SK-N-SH treated with all-trans-retinoic acid at 6 μM for 48 hours (cell line): ENCODE data around the gene SH2D3A.
"Not testable (repeated sequence)": the region's sequence is repeated elsewhere in the genome, so short reads cannot be mapped to it uniquely, and the experiment has no call there.

Experiments used
- ATAC-seq: fragments of 200-7000 bp; cut with Tn5 transposase; 3 replicates; pipeline ENCODE4 v1.9.1; 2020; ENCODE audit warnings: mild to moderate bottlenecking, moderate library complexity
- ARNTL ChIP-seq: fragments of 450-650 bp; formaldehyde crosslinking; IDR thresholded peaks from 2 replicates; pipeline ENCODE4 v1.5.0; 2020; ENCODE audit warnings: low read depth, mild to moderate bottlenecking, moderate library complexity, borderline replicate concordance
- BACH2 ChIP-seq: fragments of 250-450 bp; sonication (Bioruptor Pico); IDR thresholded peaks from 2 replicates; pipeline ENCODE4 v1.9.0; 2021; ENCODE audit warnings: mild to moderate bottlenecking, borderline replicate concordance
- CREB5 ChIP-seq: fragments of 250-450 bp; sonication (Bioruptor Pico); IDR thresholded peaks from 2 replicates; pipeline ENCODE4 v1.5.1; 2020; ENCODE audit warnings: low read depth, mild to moderate bottlenecking, moderate library complexity
- CSDC2 ChIP-seq: fragments of 250-450 bp; sonication (Bioruptor Pico); IDR thresholded peaks from 2 replicates; pipeline ENCODE4 v1.5.0; 2020; ENCODE audit warnings: mild to moderate bottlenecking, moderate library complexity
- CSRNP3 ChIP-seq: fragments of 250-450 bp; sonication (Bioruptor Pico); IDR thresholded peaks from 2 replicates; pipeline ENCODE4 v1.5.1; 2021; ENCODE audit warnings: mild to moderate bottlenecking, moderate library complexity
- ESRRG ChIP-seq: fragments of 250-450 bp; sonication (Bioruptor Pico); IDR thresholded peaks from 2 replicates; pipeline ENCODE4 v1.6.1; 2021; ENCODE audit warnings: mild to moderate bottlenecking
- GLIS3 ChIP-seq: fragments of 250-450 bp; sonication (Bioruptor Pico); IDR thresholded peaks from 2 replicates; pipeline ENCODE4 v1.5.0; 2020; ENCODE audit warnings: mild to moderate bottlenecking, moderate library complexity
- ISL1 ChIP-seq: fragments of 250-450 bp; sonication (Bioruptor Pico); IDR thresholded peaks from 2 replicates; pipeline ENCODE4 v2.1.2; 2022; ENCODE audit warnings: mild to moderate bottlenecking, moderate library complexity
- OSR1 ChIP-seq: fragments of 250-450 bp; sonication (Bioruptor Pico); IDR thresholded peaks from 2 replicates; pipeline ENCODE4 v1.8.0; 2022; ENCODE audit warnings: moderate library complexity, mild to moderate bottlenecking, inconsistent platforms
- PATZ1 ChIP-seq: fragments of 250-450 bp; sonication (Bioruptor Pico); IDR thresholded peaks from 2 replicates; pipeline ENCODE4 v1.8.0; 2020; ENCODE audit warnings: mild to moderate bottlenecking, moderate library complexity, borderline replicate concordance
- POU6F1 ChIP-seq: fragments of 250-450 bp; sonication (Bioruptor Pico); IDR thresholded peaks from 2 replicates; pipeline ENCODE4 v1.8.0; 2021; ENCODE audit warnings: low read depth, mild to moderate bottlenecking, moderate library complexity, borderline replicate concordance
- PPARA ChIP-seq: fragments of 250-450 bp; sonication (Bioruptor Pico); IDR thresholded peaks from 2 replicates; pipeline ENCODE4 v1.5.0; 2020; ENCODE audit warnings: mild to moderate bottlenecking, borderline replicate concordance
- RARB ChIP-seq: fragments of 250-450 bp; sonication (Bioruptor Pico); IDR thresholded peaks from 2 replicates; pipeline ENCODE4 v1.8.0; 2021; ENCODE audit warnings: mild to moderate bottlenecking, moderate library complexity
- SNAI2 ChIP-seq: fragments of 250-450 bp; sonication (Bioruptor Pico); IDR thresholded peaks from 2 replicates; pipeline ENCODE4 v1.5.0; 2020; ENCODE audit warnings: mild to moderate bottlenecking, moderate library complexity
- TCF4 ChIP-seq: fragments of 250-450 bp; sonication (Bioruptor Pico); IDR thresholded peaks from 2 replicates; pipeline ENCODE4 v1.8.0; 2021; ENCODE audit warnings: mild to moderate bottlenecking, moderate library complexity, borderline replicate concordance
- TOX ChIP-seq: fragments of 250-450 bp; sonication (Bioruptor Pico); IDR thresholded peaks from 2 replicates; pipeline ENCODE4 v1.8.0; 2021; ENCODE audit warnings: mild to moderate bottlenecking, moderate library complexity, borderline replicate concordance
- TSHZ2 ChIP-seq: fragments of 250-450 bp; sonication (Bioruptor Pico); IDR thresholded peaks from 2 replicates; pipeline ENCODE4 v1.5.0; 2020; ENCODE audit warnings: mild to moderate bottlenecking, moderate library complexity
- ZC3H10 ChIP-seq: fragments of 250-450 bp; sonication (Bioruptor Pico); IDR thresholded peaks from 2 replicates; pipeline ENCODE4 v1.5.1; 2021; ENCODE audit warnings: mild to moderate bottlenecking, moderate library complexity
- ZFP3 ChIP-seq: fragments of 250-450 bp; sonication (Bioruptor Pico); IDR thresholded peaks from 2 replicates; pipeline ENCODE4 v1.5.0; 2020; ENCODE audit warnings: mild to moderate bottlenecking, moderate library complexity
- ZFP30 ChIP-seq: fragments of 450-650 bp; formaldehyde crosslinking; IDR thresholded peaks from 2 replicates; pipeline ENCODE4 v1.5.0; 2022; ENCODE audit warnings: mild to moderate bottlenecking, moderate library complexity
- ZNF565 ChIP-seq: fragments of 450-650 bp; formaldehyde crosslinking; conservative IDR thresholded peaks from 2 replicates; pipeline ENCODE4 v1.5.0; 2020; ENCODE audit warnings: low read depth, mild to moderate bottlenecking, moderate library complexity
- ZNF8 ChIP-seq: fragments of 450-650 bp; formaldehyde crosslinking; IDR thresholded peaks from 2 replicates; pipeline ENCODE4 v1.5.0; 2020; ENCODE audit warnings: mild to moderate bottlenecking, moderate library complexity

Gene SH2D3A

GRCh38 chr19:6767081-6767356 is 216 bp downstream of the SH2D3A start:
- no peak for ATAC-seq
- TF ChIP-seq RARB, result no peak
- TF ChIP-seq PPARA (CRISPR knock-in tag), result no peak
- TF ChIP-seq ZFP30 (CRISPR knock-in tag), result no peak
- no peak for TF ChIP-seq POU6F1 (CRISPR knock-in tag)
- no peak for TF ChIP-seq CSDC2 (CRISPR knock-in tag)
- TF ChIP-seq OSR1 (CRISPR knock-in tag), result no peak
- TF ChIP-seq CREB5, result no peak
- no peak for TF ChIP-seq ZNF8
- no peak for TF ChIP-seq ZC3H10 (CRISPR knock-in tag)
- no peak for TF ChIP-seq ZFP3 (CRISPR knock-in tag)
- TF ChIP-seq ZNF565 (CRISPR knock-in tag), result no peak
- TF ChIP-seq ESRRG (CRISPR knock-in tag), result no peak

GRCh38 chr19:6766357-6767080 is 716 bp downstream of the SH2D3A start:
- TF ChIP-seq GLIS3 (CRISPR knock-in tag) (no peak), PPARA (CRISPR knock-in tag) (no peak), CREB5 (no peak), ZFP3 (CRISPR knock-in tag) (no peak), CSRNP3 (no peak), BACH2 (no peak), CSDC2 (CRISPR knock-in tag) (no peak), ISL1 (CRISPR knock-in tag) (no peak), SNAI2 (CRISPR knock-in tag) (no peak), TOX (CRISPR knock-in tag) (no peak)
- no peak; the same call in 1 of the 3 replicates for ATAC-seq

GRCh38 chr19:6765738-6766356 is 1.4 kb downstream of the SH2D3A start:
- no peak for ATAC-seq
- no peak for TF ChIP-seq RARB
- TF ChIP-seq ZFP3 (CRISPR knock-in tag), result no peak
- TF ChIP-seq PPARA (CRISPR knock-in tag), result no peak
- no peak for TF ChIP-seq TOX (CRISPR knock-in tag)
- TF ChIP-seq ZC3H10 (CRISPR knock-in tag), result no peak
- no peak for TF ChIP-seq PATZ1 (CRISPR knock-in tag)
- TF ChIP-seq CSDC2 (CRISPR knock-in tag), result no peak
- TF ChIP-seq CSRNP3, result no peak
- no peak for TF ChIP-seq ZFP30 (CRISPR knock-in tag)
- no peak for TF ChIP-seq ARNTL
- TF ChIP-seq ZNF8, result no peak
- no peak for TF ChIP-seq TSHZ2 (CRISPR knock-in tag)
- no peak for TF ChIP-seq BACH2
- no peak for TF ChIP-seq TCF4
- no peak for TF ChIP-seq OSR1 (CRISPR knock-in tag)
- TF ChIP-seq ZNF565 (CRISPR knock-in tag), result no peak

GRCh38 chr19:6762253-6762797 is 4.9 kb downstream of the SH2D3A start:
- ATAC-seq, result not testable (repeated sequence)
